ENCODE results near the gene SMIM13.

SMIM13 gene

DNA sequence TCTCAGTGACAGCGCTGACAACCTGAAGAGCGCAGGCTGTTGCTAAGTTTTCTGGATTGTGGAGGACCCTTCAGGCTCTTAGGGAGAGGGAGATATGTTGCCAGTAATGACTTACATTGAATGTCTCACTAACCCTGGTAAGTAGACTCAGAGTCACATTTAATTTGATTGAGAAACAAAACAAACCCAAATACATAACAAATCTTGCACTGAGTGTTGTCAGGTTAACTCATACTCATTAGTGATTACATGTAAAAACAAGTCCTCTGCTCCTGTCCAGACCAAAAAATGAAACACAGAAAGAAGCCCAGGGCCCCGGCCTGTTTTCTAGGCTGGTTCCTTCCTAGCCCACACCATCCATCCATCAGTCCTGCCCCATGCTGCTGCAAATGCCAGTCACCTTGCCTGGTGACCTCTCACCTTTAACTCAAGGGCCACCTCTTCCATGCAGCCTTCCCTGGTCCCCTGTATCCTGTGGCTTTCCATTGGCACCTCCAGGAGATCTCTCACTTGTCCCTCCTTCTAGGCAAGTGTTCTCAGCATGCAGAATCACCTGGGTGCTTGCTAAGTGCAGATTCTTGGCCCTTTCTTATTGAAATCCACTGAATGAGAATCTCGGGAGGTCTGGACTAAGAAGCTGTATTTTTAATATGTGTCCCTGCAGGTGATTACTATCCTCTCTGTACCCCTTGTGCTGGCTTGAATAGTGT is 52.6 kb downstream of the SMIM13 start:
- H3K27ac ChIP-seq (ENCODE audit: low read depth, low read length) = no peak overlapping the region
- no peaks in the 10 kb centered on the region for H3K9me3 ChIP-seq (ENCODE audit: control insufficient read depth in 5 of 5, low read length in 5 of 5)
- H3K4me3 ChIP-seq (ENCODE audit: low read depth in 1 of 5, low read length in 5 of 5) = no peak overlapping the region
- H3K36me3 ChIP-seq (ENCODE audit: control insufficient read depth in 5 of 5, insufficient read depth in 5 of 5, low read length in 5 of 5) = no peaks in the 10 kb centered on the region
- no peaks in the 10 kb centered on the region for H3K27me3 ChIP-seq (ENCODE audit: control insufficient read depth in 5 of 5, insufficient read depth in 4 of 5, low read length in 5 of 5)
- no peak overlapping the region for H3K9ac ChIP-seq (ENCODE audit: low read length in 5 of 5)
- peaks cover 0 to 4% (median 0%) of the 10 kb centered on the region in 5 donors for H3K4me1 ChIP-seq (ENCODE audit: control insufficient read depth in 5 of 5, insufficient read depth in 5 of 5, low read length in 5 of 5)

DNA sequence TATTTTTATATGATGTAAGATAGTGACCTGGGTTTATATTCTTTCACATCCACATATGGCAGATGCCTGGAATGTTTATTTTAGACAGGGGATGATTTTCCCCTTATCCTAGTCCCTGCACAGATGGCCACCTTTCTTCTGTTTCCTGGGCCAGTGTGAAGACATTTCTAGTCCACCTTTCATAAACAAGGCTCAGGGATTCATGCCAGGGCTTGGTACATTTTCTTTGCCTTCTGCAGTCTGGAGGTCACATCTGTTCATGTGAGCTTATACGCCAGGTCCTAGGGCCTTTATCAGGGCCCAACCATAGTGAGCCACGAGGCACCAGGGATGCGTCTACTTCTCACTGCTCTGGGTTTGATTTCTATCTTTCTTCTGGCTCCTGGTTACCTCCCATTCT is 55.9 kb downstream of the SMIM13 start:
- no peaks in the 10 kb centered on the region for H3K27me3 ChIP-seq (ENCODE audit: control insufficient read depth in 5 of 5, insufficient read depth in 4 of 5, low read length in 5 of 5)
- no peaks in the 10 kb centered on the region for H3K9me3 ChIP-seq (ENCODE audit: control insufficient read depth in 5 of 5, low read length in 5 of 5)
- no peak overlapping the region for H3K27ac ChIP-seq (ENCODE audit: low read depth, low read length)
- no peak overlapping the region for H3K4me3 ChIP-seq (ENCODE audit: low read depth in 1 of 5, low read length in 5 of 5)
- H3K4me1 ChIP-seq (ENCODE audit: control insufficient read depth in 5 of 5, insufficient read depth in 5 of 5, low read length in 5 of 5) = peaks cover 0 to under 1% (median 0%) of the 10 kb centered on the region in 5 donors
- no peaks in the 10 kb centered on the region for H3K36me3 ChIP-seq (ENCODE audit: control insufficient read depth in 5 of 5, insufficient read depth in 5 of 5, low read length in 5 of 5)
- no peak overlapping the region for H3K9ac ChIP-seq (ENCODE audit: low read length in 5 of 5)

DNA sequence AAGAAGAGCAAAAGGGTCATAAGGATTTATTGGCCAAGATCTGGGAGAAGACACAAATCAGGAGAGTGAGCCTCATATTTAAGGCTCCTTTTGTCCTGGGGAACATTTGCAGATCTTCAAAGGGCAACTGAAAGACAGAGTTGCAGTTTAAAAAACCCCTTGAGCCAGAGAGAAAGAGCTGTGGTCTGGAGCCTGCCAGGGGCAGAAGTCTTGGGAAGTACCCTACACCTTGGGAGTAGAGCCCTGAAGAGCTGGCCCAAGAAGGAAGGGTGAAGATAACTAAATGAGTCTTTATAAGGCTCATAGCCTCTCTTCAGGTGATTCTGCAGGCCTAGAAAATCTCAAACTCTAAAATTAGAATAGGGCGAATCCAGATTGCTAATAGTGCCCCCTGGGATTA is 57.9 kb downstream of the SMIM13 start:
- H3K4me3 ChIP-seq (ENCODE audit: low read depth in 1 of 5, low read length in 5 of 5) = no peak overlapping the region
- H3K27ac ChIP-seq (ENCODE audit: low read depth, low read length) = no peak overlapping the region
- no peaks in the 10 kb centered on the region for H3K4me1 ChIP-seq (ENCODE audit: control insufficient read depth in 5 of 5, insufficient read depth in 5 of 5, low read length in 5 of 5)
- no peaks in the 10 kb centered on the region for H3K36me3 ChIP-seq (ENCODE audit: control insufficient read depth in 5 of 5, insufficient read depth in 5 of 5, low read length in 5 of 5)
- H3K9me3 ChIP-seq (ENCODE audit: control insufficient read depth in 5 of 5, low read length in 5 of 5) = no peaks in the 10 kb centered on the region
- H3K9ac ChIP-seq (ENCODE audit: low read length in 5 of 5) = no peak overlapping the region
- H3K27me3 ChIP-seq (ENCODE audit: control insufficient read depth in 5 of 5, insufficient read depth in 4 of 5, low read length in 5 of 5) = no peaks in the 10 kb centered on the region

DNA sequence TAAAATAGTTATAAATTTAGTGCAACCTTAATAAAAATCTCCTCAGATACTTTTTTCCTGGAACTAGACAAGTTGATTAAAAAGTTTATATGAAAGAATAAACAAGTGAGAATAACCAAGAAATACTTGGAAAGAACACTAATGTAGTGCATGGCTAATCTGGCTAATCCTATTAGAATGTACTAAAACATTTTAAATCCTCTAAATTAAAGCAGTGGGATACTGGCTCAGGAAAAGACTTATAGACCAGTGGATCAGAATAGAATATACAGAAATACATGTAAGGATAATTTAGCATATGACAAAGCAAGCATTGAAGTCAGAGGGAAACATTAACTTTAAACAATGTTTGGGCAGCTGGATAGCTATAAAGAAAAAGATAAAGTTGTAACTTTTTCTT is 58.9 kb downstream of the SMIM13 start:
- Histone ChIP-seq H3K4me1 (ENCODE audit: control insufficient read depth in 5 of 5, insufficient read depth in 5 of 5, low read length in 5 of 5) (no peaks in the 10 kb centered on the region), H3K9me3 (ENCODE audit: control insufficient read depth in 5 of 5, low read length in 5 of 5) (no peaks in the 10 kb centered on the region), H3K27me3 (ENCODE audit: control insufficient read depth in 5 of 5, insufficient read depth in 4 of 5, low read length in 5 of 5) (no peaks in the 10 kb centered on the region), H3K27ac (ENCODE audit: low read depth, low read length) (no peak overlapping the region), H3K4me3 (ENCODE audit: low read depth in 1 of 5, low read length in 5 of 5) (no peak overlapping the region), H3K36me3 (ENCODE audit: control insufficient read depth in 5 of 5, insufficient read depth in 5 of 5, low read length in 5 of 5) (no peaks in the 10 kb centered on the region), H3K9ac (ENCODE audit: low read length in 5 of 5) (no peak overlapping the region)

DNA sequence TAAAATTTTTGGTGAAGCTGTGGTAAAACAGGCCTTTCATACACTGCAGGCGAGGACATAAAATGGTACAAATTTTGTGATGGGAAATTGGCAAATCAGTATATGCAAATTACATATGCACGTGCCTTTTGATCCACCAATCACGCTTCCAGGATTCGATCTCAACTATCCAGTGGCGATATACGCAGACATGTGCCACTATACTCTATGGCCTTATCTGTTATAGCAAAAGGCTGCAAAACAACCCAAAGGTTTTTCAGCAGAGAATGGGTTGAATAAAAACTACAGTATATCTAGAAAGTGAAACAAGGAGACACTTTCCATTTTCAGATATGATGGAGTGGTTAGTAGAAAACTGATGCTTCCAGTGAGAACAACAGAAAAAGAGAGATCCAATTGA is 59.8 kb downstream of the SMIM13 start:
- no peaks in the 10 kb centered on the region for H3K36me3 ChIP-seq (ENCODE audit: control insufficient read depth in 5 of 5, insufficient read depth in 5 of 5, low read length in 5 of 5)
- H3K27ac ChIP-seq (ENCODE audit: low read depth, low read length) = no peak overlapping the region
- H3K9me3 ChIP-seq (ENCODE audit: control insufficient read depth in 5 of 5, low read length in 5 of 5) = no peaks in the 10 kb centered on the region
- H3K9ac ChIP-seq (ENCODE audit: low read length in 5 of 5) = no peak overlapping the region
- H3K4me1 ChIP-seq (ENCODE audit: control insufficient read depth in 5 of 5, insufficient read depth in 5 of 5, low read length in 5 of 5) = no peaks in the 10 kb centered on the region
- H3K27me3 ChIP-seq (ENCODE audit: control insufficient read depth in 5 of 5, insufficient read depth in 4 of 5, low read length in 5 of 5) = no peaks in the 10 kb centered on the region
- H3K4me3 ChIP-seq (ENCODE audit: low read depth in 1 of 5, low read length in 5 of 5) = peak overlapping the region in 2 of 5 donors; percentile 48 to 60

DNA sequence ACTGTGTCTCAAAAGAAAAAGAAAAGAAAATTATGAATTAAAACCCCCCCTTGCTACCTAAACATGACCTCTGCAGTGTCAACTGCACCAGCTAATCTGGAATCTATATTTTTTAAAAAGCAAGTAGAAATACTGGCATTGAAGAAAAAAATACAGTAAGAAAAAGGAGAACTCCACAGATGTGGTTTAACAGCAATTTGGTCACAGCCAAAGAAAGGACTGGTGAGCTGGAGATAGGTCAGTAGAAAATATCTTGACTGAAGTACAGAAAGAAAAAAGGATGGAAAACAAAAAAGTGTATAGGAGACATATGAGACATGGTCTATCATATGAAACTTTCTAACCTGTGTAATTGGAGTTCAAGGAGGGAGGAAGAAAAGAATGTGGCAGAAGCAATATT is 62.0 kb downstream of the SMIM13 start:
- no peaks in the 10 kb centered on the region for H3K9me3 ChIP-seq (ENCODE audit: control insufficient read depth in 5 of 5, low read length in 5 of 5)
- no peaks in the 10 kb centered on the region for H3K4me1 ChIP-seq (ENCODE audit: control insufficient read depth in 5 of 5, insufficient read depth in 5 of 5, low read length in 5 of 5)
- H3K36me3 ChIP-seq (ENCODE audit: control insufficient read depth in 5 of 5, insufficient read depth in 5 of 5, low read length in 5 of 5) = no peaks in the 10 kb centered on the region
- H3K27me3 ChIP-seq (ENCODE audit: control insufficient read depth in 5 of 5, insufficient read depth in 4 of 5, low read length in 5 of 5) = no peaks in the 10 kb centered on the region
- H3K27ac ChIP-seq (ENCODE audit: low read depth, low read length) = no peak overlapping the region
- H3K4me3 ChIP-seq (ENCODE audit: low read depth in 1 of 5, low read length in 5 of 5) = no peak overlapping the region
- no peak overlapping the region for H3K9ac ChIP-seq (ENCODE audit: low read length in 5 of 5)

DNA sequence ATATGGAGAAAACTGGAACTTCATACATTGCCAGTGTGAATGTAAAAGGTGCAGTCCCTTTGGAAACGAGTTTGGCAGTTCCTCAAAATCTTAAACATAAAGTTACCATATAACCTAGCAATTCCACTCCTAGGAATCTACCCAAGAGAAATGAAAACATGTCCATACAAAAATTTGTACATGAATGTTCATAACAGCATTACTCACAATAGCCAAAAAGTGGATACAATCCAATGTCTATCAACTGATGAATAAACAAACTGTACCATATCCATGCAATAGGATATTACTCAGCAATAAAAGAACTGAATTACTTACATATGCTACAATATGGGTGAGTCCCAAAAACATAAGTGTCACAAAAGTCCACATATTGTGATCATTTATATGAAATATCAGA is 66.6 kb downstream of the SMIM13 start:
- H3K27ac ChIP-seq (ENCODE audit: low read depth, low read length) = no peak overlapping the region
- H3K4me3 ChIP-seq (ENCODE audit: low read depth in 1 of 5, low read length in 5 of 5) = no peak overlapping the region
- peaks cover 0 to 8% (median 4%) of the 10 kb centered on the region in 5 donors for H3K4me1 ChIP-seq (ENCODE audit: control insufficient read depth in 5 of 5, insufficient read depth in 5 of 5, low read length in 5 of 5)
- no peaks in the 10 kb centered on the region for H3K36me3 ChIP-seq (ENCODE audit: control insufficient read depth in 5 of 5, insufficient read depth in 5 of 5, low read length in 5 of 5)
- no peaks in the 10 kb centered on the region for H3K9me3 ChIP-seq (ENCODE audit: control insufficient read depth in 5 of 5, low read length in 5 of 5)
- H3K9ac ChIP-seq (ENCODE audit: low read length in 5 of 5) = no peak overlapping the region
- H3K27me3 ChIP-seq (ENCODE audit: control insufficient read depth in 5 of 5, insufficient read depth in 4 of 5, low read length in 5 of 5) = no peaks in the 10 kb centered on the region

DNA sequence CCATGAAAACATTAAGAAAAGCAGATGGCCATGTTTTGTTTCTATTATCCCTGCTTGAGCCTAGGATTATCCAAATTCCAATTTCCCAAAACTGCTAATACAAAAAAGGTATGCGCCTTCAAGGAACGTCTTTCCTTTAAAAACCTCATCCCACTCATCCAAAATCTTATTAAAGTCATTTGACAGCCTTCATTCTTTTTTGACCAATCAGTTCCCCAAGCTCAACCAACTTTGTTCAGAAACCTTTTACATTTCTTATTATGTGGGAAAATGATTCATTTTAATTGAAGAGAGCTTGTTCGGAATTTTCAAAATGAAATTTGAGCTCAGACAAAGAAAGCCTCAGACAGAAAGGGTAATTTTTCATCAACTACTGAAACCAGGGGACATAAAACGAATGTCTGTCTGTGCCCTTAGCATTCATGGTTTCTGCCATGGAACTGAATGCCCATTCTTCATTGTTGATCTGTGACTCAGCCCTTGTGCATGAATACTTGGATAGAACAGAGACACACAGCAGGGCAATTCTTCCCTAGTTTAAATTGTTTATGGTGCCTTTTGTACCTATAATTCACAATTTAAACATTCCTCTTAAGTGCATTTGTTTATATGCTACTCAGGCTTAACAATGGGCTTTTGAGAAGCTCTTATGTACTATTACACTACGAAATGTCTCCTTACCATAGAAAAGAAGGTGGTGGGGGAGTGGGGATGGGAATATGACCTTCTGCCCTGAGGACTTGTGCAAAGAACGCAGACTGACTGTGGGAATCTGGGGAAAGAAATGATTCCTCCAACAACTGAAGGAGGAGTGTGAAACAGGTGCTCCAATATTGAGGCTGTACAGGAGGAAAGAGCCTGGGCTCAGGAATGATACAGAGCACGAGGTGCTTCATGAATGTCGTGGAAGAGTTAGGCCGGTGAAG is 67.7 kb downstream of the SMIM13 start:
- Histone ChIP-seq H3K4me1 (ENCODE audit: control insufficient read depth in 5 of 5, insufficient read depth in 5 of 5, low read length in 5 of 5) (peaks cover 0 to 10% (median 4%) of the 10 kb centered on the region in 5 donors), H3K27me3 (ENCODE audit: control insufficient read depth in 5 of 5, insufficient read depth in 4 of 5, low read length in 5 of 5) (no peaks in the 10 kb centered on the region), H3K9me3 (ENCODE audit: control insufficient read depth in 5 of 5, low read length in 5 of 5) (no peaks in the 10 kb centered on the region), H3K36me3 (ENCODE audit: control insufficient read depth in 5 of 5, insufficient read depth in 5 of 5, low read length in 5 of 5) (no peaks in the 10 kb centered on the region), H3K4me3 (ENCODE audit: low read depth in 1 of 5, low read length in 5 of 5) (no peak overlapping the region), H3K9ac (ENCODE audit: low read length in 5 of 5) (no peak overlapping the region), H3K27ac (ENCODE audit: low read depth, low read length) (no peak overlapping the region)

DNA sequence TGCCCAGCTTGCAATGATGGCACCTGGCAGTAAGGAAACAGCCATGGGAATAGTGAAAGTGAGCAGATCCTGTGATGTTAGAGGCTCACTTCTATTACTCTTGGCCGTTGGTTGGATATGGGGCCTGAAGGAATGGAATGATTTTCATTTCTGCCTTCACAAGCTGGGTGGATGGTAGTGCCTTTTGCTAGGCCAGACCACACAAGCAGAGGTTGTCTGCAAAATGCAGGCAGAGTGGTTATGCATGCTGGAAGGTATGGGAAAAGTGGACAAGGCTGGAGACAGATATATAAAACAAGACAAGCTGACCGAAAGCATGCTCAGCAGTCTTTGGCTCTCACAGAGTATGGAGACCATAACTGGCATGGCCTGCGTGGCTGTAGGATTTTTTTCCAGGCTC is 68.6 kb downstream of the SMIM13 start:
- Histone ChIP-seq H3K9me3 (ENCODE audit: control insufficient read depth in 5 of 5, low read length in 5 of 5) (no peaks in the 10 kb centered on the region), H3K36me3 (ENCODE audit: control insufficient read depth in 5 of 5, insufficient read depth in 5 of 5, low read length in 5 of 5) (no peaks in the 10 kb centered on the region), H3K27me3 (ENCODE audit: control insufficient read depth in 5 of 5, insufficient read depth in 4 of 5, low read length in 5 of 5) (no peaks in the 10 kb centered on the region), H3K4me1 (ENCODE audit: control insufficient read depth in 5 of 5, insufficient read depth in 5 of 5, low read length in 5 of 5) (peaks cover 0 to 10% (median 4%) of the 10 kb centered on the region in 5 donors), H3K9ac (ENCODE audit: low read length in 5 of 5) (no peak overlapping the region), H3K27ac (ENCODE audit: low read depth, low read length) (no peak overlapping the region), H3K4me3 (ENCODE audit: low read depth in 1 of 5, low read length in 5 of 5) (no peak overlapping the region)

DNA sequence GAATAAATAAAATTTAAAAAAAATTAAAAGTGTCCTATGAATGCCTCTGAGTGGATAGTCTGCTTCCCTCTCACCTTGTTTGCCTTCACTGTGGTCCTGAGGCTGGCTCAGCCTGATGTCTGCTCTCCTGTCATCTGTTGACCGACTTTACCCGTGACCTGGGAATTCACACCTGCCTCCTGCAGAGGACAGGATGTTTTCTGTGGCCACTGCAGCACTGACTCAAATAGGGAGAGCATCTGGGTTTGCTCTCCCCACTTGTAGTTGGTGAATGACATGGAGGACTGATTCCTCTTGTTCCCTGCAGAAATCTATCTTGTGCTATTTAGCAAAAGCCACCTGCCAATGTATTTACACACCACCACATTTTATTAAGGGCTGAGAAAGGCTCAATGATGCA is 70.3 kb downstream of the SMIM13 start:
- Histone ChIP-seq H3K9ac (ENCODE audit: low read length in 5 of 5) (no peak overlapping the region), H3K27ac (ENCODE audit: low read depth, low read length) (no peak overlapping the region), H3K36me3 (ENCODE audit: control insufficient read depth in 5 of 5, insufficient read depth in 5 of 5, low read length in 5 of 5) (no peaks in the 10 kb centered on the region), H3K27me3 (ENCODE audit: control insufficient read depth in 5 of 5, insufficient read depth in 4 of 5, low read length in 5 of 5) (no peaks in the 10 kb centered on the region), H3K4me1 (ENCODE audit: control insufficient read depth in 5 of 5, insufficient read depth in 5 of 5, low read length in 5 of 5) (peaks cover 0 to 17% (median 10%) of the 10 kb centered on the region in 5 donors), H3K4me3 (ENCODE audit: low read depth in 1 of 5, low read length in 5 of 5) (no peak overlapping the region), H3K9me3 (ENCODE audit: control insufficient read depth in 5 of 5, low read length in 5 of 5) (no peaks in the 10 kb centered on the region)

All from subcutaneous abdominal adipose tissue (tissue), 5 donors.